WTC11 (cell line): ENCODE data around the gene RPS5. TPM values are rescaled to one million over a fixed set of nuclear protein-coding genes. Genes with fewer than 3 reads are reported as not detected.

ENCODE experiments used
- ATF1 ChIP-seq: sonication (generic); formaldehyde crosslinking; IDR thresholded peaks from 2 replicates; pipeline ENCODE4 v1.8.1; 2023; ENCODE audit warnings: mild to moderate bottlenecking, moderate library complexity, missing genetic modification reagents
- ATF6 ChIP-seq: sonication (generic); formaldehyde crosslinking; IDR thresholded peaks from 2 replicates; pipeline ENCODE4 v1.8.1; 2023; ENCODE audit warnings: mild to moderate bottlenecking, missing genetic modification reagents
- E2F4 ChIP-seq: sonication (generic); formaldehyde crosslinking; IDR thresholded peaks from 2 replicates; pipeline ENCODE4 v1.8.1; 2022; ENCODE audit warnings: low read depth, mild to moderate bottlenecking, moderate library complexity, missing genetic modification reagents, borderline replicate concordance
- EMX1 ChIP-seq: fragments of 250-450 bp; sonication (Bioruptor Pico); IDR thresholded peaks from 2 replicates; pipeline ENCODE4 v1.8.0; 2021; ENCODE audit warnings: mild to moderate bottlenecking
- ESRRA ChIP-seq: sonication (generic); formaldehyde crosslinking; IDR thresholded peaks from 2 replicates; pipeline ENCODE4 v1.8.1; 2022; ENCODE audit warnings: mild to moderate bottlenecking, missing genetic modification reagents, borderline replicate concordance
- ETV6 ChIP-seq: sonication (generic); formaldehyde crosslinking; IDR thresholded peaks from 2 replicates; pipeline ENCODE4 v1.8.1; 2022; ENCODE audit warnings: mild to moderate bottlenecking, missing genetic modification reagents
- HMGXB4 ChIP-seq: sonication (generic); formaldehyde crosslinking; IDR thresholded peaks from 2 replicates; pipeline ENCODE4 v1.8.1; 2023; ENCODE audit warnings: mild to moderate bottlenecking, moderate library complexity, missing genetic modification reagents
- IRF1 ChIP-seq: sonication (generic); formaldehyde crosslinking; IDR thresholded peaks from 2 replicates; pipeline ENCODE4 v1.8.0; 2023; ENCODE audit warnings: missing genetic modification reagents
- JAZF1 ChIP-seq: fragments of 250-450 bp; sonication (Bioruptor Pico); IDR thresholded peaks from 2 replicates; pipeline ENCODE4 v1.9.0; 2021; ENCODE audit warnings: moderate library complexity, mild to moderate bottlenecking, inconsistent platforms
- JUN ChIP-seq: sonication (generic); formaldehyde crosslinking; IDR thresholded peaks from 2 replicates; pipeline ENCODE4 v1.8.0; 2023; ENCODE audit warnings: mild to moderate bottlenecking, missing genetic modification reagents
- KAT7 ChIP-seq: sonication (generic); formaldehyde crosslinking; IDR thresholded peaks from 2 replicates; pipeline ENCODE4 v1.8.1; 2023; ENCODE audit warnings: missing genetic modification reagents, mild to moderate bottlenecking, borderline replicate concordance
- NFATC4 ChIP-seq: fragments of 250-450 bp; sonication (Bioruptor Pico); IDR thresholded peaks from 2 replicates; pipeline ENCODE4 v1.9.0; 2021; ENCODE audit warnings: mild to moderate bottlenecking
- NFE2L1 ChIP-seq: sonication (generic); formaldehyde crosslinking; IDR thresholded peaks from 2 replicates; pipeline ENCODE4 v1.8.1; 2023; ENCODE audit warnings: missing genetic modification reagents
- PRDM15 ChIP-seq: sonication (generic); formaldehyde crosslinking; IDR thresholded peaks from 2 replicates; pipeline ENCODE4 v1.8.0; 2022; ENCODE audit warnings: missing genetic modification reagents
- PREB ChIP-seq: sonication (generic); formaldehyde crosslinking; IDR thresholded peaks from 2 replicates; pipeline ENCODE4 v1.8.1; 2022; ENCODE audit warnings: mild to moderate bottlenecking, missing genetic modification reagents, moderate library complexity, borderline replicate concordance
- TEAD1 ChIP-seq: sonication (generic); formaldehyde crosslinking; IDR thresholded peaks from 2 replicates; pipeline ENCODE4 v1.8.0; 2022; ENCODE audit warnings: mild to moderate bottlenecking, missing genetic modification reagents
- total RNA-seq: library from RNA; stranded (reverse); gene quantifications from 3 replicates; pipeline ENCODE4 v1.2.3, GENCODE V29; 2021

RPS5 gene
- total RNA-seq, 1 experiment from 2014 or later: 1,502 TPM

- TF ChIP-seq HMGXB4 (CRISPR knock-in tag) (no peak), ETV6 (CRISPR knock-in tag) (peak; percentile 52; the same call in 1 of the 2 replicates), EMX1 (CRISPR knock-in tag) (peak; percentile 74; the same call in 1 of the 2 replicates), NFE2L1 (CRISPR knock-in tag) (no peak), KAT7 (CRISPR knock-in tag) (0 out of 2 replicates have a peak, but pooled peaks have one; percentile 67), ESRRA (CRISPR knock-in tag) (peak; percentile 27; the same call in 1 of the 2 replicates), IRF1 (CRISPR knock-in tag) (0 out of 2 replicates have a peak, but pooled peaks have one; percentile 50), JUN (CRISPR knock-in tag) (peak; percentile 35; the same call in 1 of the 2 replicates), NFATC4 (peak; percentile 87), ATF1 (CRISPR knock-in tag) (no peak), PRDM15 (peak; percentile 32; the same call in 1 of the 2 replicates), E2F4 (CRISPR knock-in tag) (no peak), JAZF1 (CRISPR knock-in tag) (no peak), PREB (CRISPR knock-in tag) (no peak), ATF6 (CRISPR knock-in tag) (no peak), TEAD1 (CRISPR knock-in tag) (0 out of 2 replicates have a peak, but pooled peaks have one; percentile 14)
These were observed 9.0 kb downstream of the RPS5 start (continued) for GRCh38 chr19:58395979-58396627.
